AG09319 (cell line): ENCODE measurements around the gene SOX6.
"Not testable (repeated sequence)": the region's sequence is repeated elsewhere in the genome, so short reads cannot be mapped to it uniquely, and the experiment has no call there.

ENCODE experiments used
- DNase-seq: peaks from one replicate; pipeline ENCODE4 v3.0.0-alpha.2; 2010; ENCODE audit warnings: low read depth; ENCODE audit errors: extremely low read depth
- CTCF ChIP-seq: IDR thresholded peaks from 2 replicates; pipeline ENCODE4 v1.5.1; 2011; ENCODE audit warnings: low read depth, mild to moderate bottlenecking, inconsistent platforms, low read length, moderate library complexity

SOX6 gene

GRCh38 chr11:16155448-16155847 lies 200.9 kb downstream of the SOX6 start:
- no peak for TF ChIP-seq CTCF

GRCh38 chr11:16154715-16155396 lies 201.5 kb downstream of the SOX6 start:
- no peak for DNase-seq
- TF ChIP-seq CTCF = no peak

More at GRCh38 chr11:16155448-16155847, 200.9 kb downstream of the SOX6 start:
- DNase-seq = no peak

- no peak for DNase-seq
- TF ChIP-seq CTCF = no peak
These were observed 202.4 kb downstream of the SOX6 start for GRCh38 chr11:16153951-16154350.

- TF ChIP-seq CTCF = no peak
- no peak for DNase-seq
These were observed 205.2 kb downstream of the SOX6 start for GRCh38 chr11:16151138-16151537.

- TF ChIP-seq CTCF = no peak
- DNase-seq = no peak
These were observed 206.9 kb downstream of the SOX6 start for GRCh38 chr11:16149476-16149875.

GRCh38 chr11:16148301-16148931 lies 207.9 kb downstream of the SOX6 start:
- DNase-seq = no peak
- TF ChIP-seq CTCF = no peak

- DNase-seq = not testable (repeated sequence)
These were observed 209.4 kb downstream of the SOX6 start for GRCh38 chr11:16146980-16147379.

GRCh38 chr11:16141614-16142013 lies 214.7 kb downstream of the SOX6 start:
- DNase-seq = not testable (repeated sequence)

GRCh38 chr11:16141162-16141561 lies 215.2 kb downstream of the SOX6 start:
- DNase-seq = not testable (repeated sequence)
